ENCODE measurements around the gene GATAD1. TPM values are rescaled to one million over a fixed set of nuclear protein-coding genes. Genes with fewer than 3 reads are reported as not detected.

GATAD1 gene
- polyA plus RNA-seq, 3 donors: 6.6 to 34.1 (median 7.6) TPM

GRCh38 chr7:92485974-92486373 is 38.7 kb downstream of the GATAD1 start:
- H3K27ac ChIP-seq (ENCODE audit: low read depth in 1 of 2, low read length in 2 of 2): no peak overlapping the region
- no peaks in the 10 kb centered on the region for H3K4me1 ChIP-seq (ENCODE audit: control insufficient read depth in 1 of 2, insufficient read depth in 2 of 2, low read length in 2 of 2)
- Mint-ChIP-seq H3K9me3 (no peaks in the 10 kb centered on the region), H3K27me3 (ENCODE audit: low read depth in 3 of 3) (no peaks in the 10 kb centered on the region), H3K4me1 (no peaks in the 10 kb centered on the region), H3K27ac (no peak overlapping the region), H3K4me3 (no peak overlapping the region), H3K36me3 (peaks cover 25 to 38% of the 10 kb centered on the region in 2 donors)
- peaks cover 39 to 55% of the 10 kb centered on the region in 2 donors for H3K36me3 ChIP-seq (replicated peaks in 1 of 2; ENCODE audit: control insufficient read depth in 1 of 2, insufficient read depth in 2 of 2, low read length in 2 of 2)
- no peak for DNase-seq
- no peaks in the 10 kb centered on the region for H4K20me1 ChIP-seq (ENCODE audit: insufficient read depth, low read length)
- intact Hi-C loops (cut with micrococcal nuclease): no loop called here
- no peak overlapping the region for H3K4me3 ChIP-seq (replicated peaks in 1 of 3; ENCODE audit: low read depth in 2 of 3, low read length in 3 of 3)
- no peak overlapping the region for H3K4me2 ChIP-seq (replicated peaks; ENCODE audit: extremely low read depth, low read length, poor library complexity, severe bottlenecking)
- H3K79me2 ChIP-seq (ENCODE audit: insufficient read depth, low read length): no peaks in the 10 kb centered on the region
- 86% methylated on average over 1 of the region's 2 CpGs for WGBS (ENCODE audit: insufficient coverage)
- no peak overlapping the region for H2AFZ ChIP-seq (ENCODE audit: insufficient read depth, low read depth, low read length, poor library complexity, severe bottlenecking)
- no peaks in the 10 kb centered on the region for H3K9me3 ChIP-seq (replicated peaks in 1 of 2; ENCODE audit: control insufficient read depth in 1 of 2, insufficient read depth in 1 of 2, low read length in 2 of 2)
- no peaks in the 10 kb centered on the region for H3K27me3 ChIP-seq (ENCODE audit: control insufficient read depth in 2 of 2, insufficient read depth in 2 of 2, low read length in 2 of 2)
- no peak overlapping the region for H3K9ac ChIP-seq (ENCODE audit: insufficient read depth, low read length, poor library complexity, severe bottlenecking)
- TF ChIP-seq, protein P1, sequence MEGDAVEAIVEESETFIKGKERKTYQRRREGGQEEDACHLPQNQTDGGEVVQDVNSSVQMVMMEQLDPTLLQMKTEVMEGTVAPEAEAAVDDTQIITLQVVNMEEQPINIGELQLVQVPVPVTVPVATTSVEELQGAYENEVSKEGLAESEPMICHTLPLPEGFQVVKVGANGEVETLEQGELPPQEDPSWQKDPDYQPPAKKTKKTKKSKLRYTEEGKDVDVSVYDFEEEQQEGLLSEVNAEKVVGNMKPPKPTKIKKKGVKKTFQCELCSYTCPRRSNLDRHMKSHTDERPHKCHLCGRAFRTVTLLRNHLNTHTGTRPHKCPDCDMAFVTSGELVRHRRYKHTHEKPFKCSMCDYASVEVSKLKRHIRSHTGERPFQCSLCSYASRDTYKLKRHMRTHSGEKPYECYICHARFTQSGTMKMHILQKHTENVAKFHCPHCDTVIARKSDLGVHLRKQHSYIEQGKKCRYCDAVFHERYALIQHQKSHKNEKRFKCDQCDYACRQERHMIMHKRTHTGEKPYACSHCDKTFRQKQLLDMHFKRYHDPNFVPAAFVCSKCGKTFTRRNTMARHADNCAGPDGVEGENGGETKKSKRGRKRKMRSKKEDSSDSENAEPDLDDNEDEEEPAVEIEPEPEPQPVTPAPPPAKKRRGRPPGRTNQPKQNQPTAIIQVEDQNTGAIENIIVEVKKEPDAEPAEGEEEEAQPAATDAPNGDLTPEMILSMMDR (IDR thresholded peaks at IDR 0.05): no peak

GRCh38 chr7:92487804-92488203 is 40.5 kb downstream of the GATAD1 start:
- Histone ChIP-seq H3K27ac (ENCODE audit: low read depth in 1 of 2, low read length in 2 of 2) (no peak overlapping the region), H3K9me3 (replicated peaks in 1 of 2; ENCODE audit: control insufficient read depth in 1 of 2, insufficient read depth in 1 of 2, low read length in 2 of 2) (no peaks in the 10 kb centered on the region), H4K20me1 (ENCODE audit: insufficient read depth, low read length) (no peaks in the 10 kb centered on the region), H3K9ac (ENCODE audit: insufficient read depth, low read length, poor library complexity, severe bottlenecking) (no peak overlapping the region), H3K79me2 (ENCODE audit: insufficient read depth, low read length) (no peaks in the 10 kb centered on the region), H2AFZ (ENCODE audit: insufficient read depth, low read depth, low read length, poor library complexity, severe bottlenecking) (no peak overlapping the region), H3K27me3 (ENCODE audit: control insufficient read depth in 2 of 2, insufficient read depth in 2 of 2, low read length in 2 of 2) (no peaks in the 10 kb centered on the region), H3K4me1 (ENCODE audit: control insufficient read depth in 1 of 2, insufficient read depth in 2 of 2, low read length in 2 of 2) (no peaks in the 10 kb centered on the region), H3K4me2 (replicated peaks; ENCODE audit: extremely low read depth, low read length, poor library complexity, severe bottlenecking) (no peak overlapping the region), H3K4me3 (replicated peaks in 1 of 3; ENCODE audit: low read depth in 2 of 3, low read length in 3 of 3) (no peak overlapping the region), H3K36me3 (replicated peaks in 1 of 2; ENCODE audit: control insufficient read depth in 1 of 2, insufficient read depth in 2 of 2, low read length in 2 of 2) (peaks cover 41 to 73% of the 10 kb centered on the region in 2 donors)
- Mint-ChIP-seq H3K36me3 (peaks cover 36 to 50% of the 10 kb centered on the region in 2 donors), H3K27me3 (ENCODE audit: low read depth in 3 of 3) (no peaks in the 10 kb centered on the region), H3K4me1 (no peaks in the 10 kb centered on the region), H3K27ac (no peak overlapping the region), H3K9me3 (no peaks in the 10 kb centered on the region), H3K4me3 (no peak overlapping the region)
- TF ChIP-seq, protein P1 (IDR thresholded peaks at IDR 0.05): no peak
- DNase-seq: no peak
- intact Hi-C loops (cut with micrococcal nuclease): no loop called here
